ENCODE results near the gene EXOC5.

The EXOC5 gene

GRCh38 chr14:57168138-57168679 lies 100.5 kb downstream of the EXOC5 start:
- CTCF ChIA-PET, result no interaction called here
- no peak for TF ChIP-seq CTCF (IDR thresholded peaks at IDR 0.05; ENCODE audit: insufficient read depth, low read length, missing control alignments)

GRCh38 chr14:57161583-57162234 lies 107.0 kb downstream of the EXOC5 start:
- ChIA-PET CTCF (no interaction called here), POLR2A (no interaction called here)
- TF ChIP-seq CTCF (IDR thresholded peaks at IDR 0.05; ENCODE audit: insufficient read depth, low read length, missing control alignments), result no peak

More at GRCh38 chr14:57168138-57168679, 100.5 kb downstream of the EXOC5 start:
- POLR2A ChIA-PET, result interaction anchor here (0.8 kb wide), 1 partner anchor 100 kb away, joined by 4 read pairs; no protein-coding TSS in a partner anchor
- no peak overlapping the region for H3K4me3 ChIP-seq (ENCODE audit: low read depth, low read length)
- no peak for DNase-seq (ENCODE audit: low read depth, low spot score)

DNA sequence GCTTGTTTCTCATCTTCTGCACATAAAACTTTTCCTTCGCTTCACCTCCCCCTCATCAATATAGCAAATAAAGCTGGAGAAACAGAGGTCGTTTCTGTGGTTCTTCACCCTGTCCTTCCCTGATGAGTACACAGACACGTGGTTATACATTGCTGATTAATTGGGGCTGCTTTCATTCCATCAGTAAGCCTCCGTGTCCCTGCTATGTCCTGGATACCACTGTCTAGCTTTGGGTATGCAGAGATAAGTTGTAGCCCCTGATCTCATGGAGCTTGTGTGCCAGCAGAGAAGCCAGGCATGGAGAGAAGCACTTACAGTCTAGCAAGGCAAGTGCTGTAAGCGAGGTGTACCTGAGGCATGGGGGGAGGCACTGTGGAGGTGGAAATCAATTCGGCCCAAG lies 108.4 kb downstream of the EXOC5 start:
- ChIA-PET CTCF (no interaction called here), POLR2A (no interaction called here)
- no peak for DNase-seq (ENCODE audit: low read depth, low spot score)
- no peak for TF ChIP-seq CTCF (IDR thresholded peaks at IDR 0.05; ENCODE audit: insufficient read depth, low read length, missing control alignments)
- H3K4me3 ChIP-seq (ENCODE audit: low read depth, low read length), result no peak overlapping the region

More at GRCh38 chr14:57161583-57162234, 107.0 kb downstream of the EXOC5 start:
- no peak for DNase-seq (ENCODE audit: low read depth, low spot score)
- no peak overlapping the region for H3K4me3 ChIP-seq (ENCODE audit: low read depth, low read length)

DNA sequence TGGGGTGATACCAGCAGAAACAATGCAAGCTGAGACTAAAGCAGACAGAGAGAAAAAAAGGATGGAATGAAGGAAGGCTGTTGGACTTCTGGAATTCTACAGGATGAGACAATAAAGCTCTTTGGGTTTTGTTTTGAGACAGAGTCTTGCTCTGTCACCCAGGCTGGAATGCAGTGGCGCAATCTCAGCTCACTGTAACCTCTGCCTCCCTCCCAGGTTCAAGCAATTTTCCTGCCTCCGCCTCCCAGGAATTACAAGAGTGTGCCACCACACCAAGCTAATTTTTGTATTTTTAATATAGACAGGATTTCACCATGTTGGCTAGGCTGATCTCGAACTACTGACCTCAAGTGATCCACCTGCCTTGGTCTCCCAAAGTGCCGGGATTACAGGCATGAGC lies 115.4 kb downstream of the EXOC5 start:
- ChIA-PET POLR2A (no interaction called here), CTCF (no interaction called here)
- DNase-seq (ENCODE audit: low read depth, low spot score), result no peak
- no peak overlapping the region for H3K4me3 ChIP-seq (ENCODE audit: low read depth, low read length)
- no peak for TF ChIP-seq CTCF (IDR thresholded peaks at IDR 0.05; ENCODE audit: insufficient read depth, low read length, missing control alignments)

Data from AG04449 (cell line).